SK-N-SH (cell line): Measurements from ENCODE around the gene ASB3. TPM values are rescaled to one million over a fixed set of nuclear protein-coding genes. Genes with fewer than 3 reads are reported as not detected.

Experiments used
- CTCF ChIA-PET: fragments of 300-600, 350-600 bp; formaldehyde crosslinking; extraction: SDS; loops from one replicate; lab custom pipeline; 2021; lab: Yijun Ruan, JAX
- POLR2A ChIA-PET: fragments of 350-600 bp; sonication (Branson Sonifier 250); formaldehyde crosslinking; extraction: SDS; loops from one replicate; lab custom pipeline; 2020; ENCODE audit warnings: antibody characterized with exemption, inconsistent platforms; lab: Yijun Ruan, JAX
- DNase-seq: peaks from one replicate; pipeline ENCODE4 v3.0.0; 2012
- H2AFZ ChIP-seq: fragments of 200-600 bp; sonication (generic); 2 replicates; pipeline ENCODE4 v1.8.1; 2016; ENCODE audit warnings: antibody characterized with exemption, mild to moderate bottlenecking, low read depth
- H3F3A ChIP-seq: fragments of 200-600 bp; sonication (generic); replicated peaks from 2 replicates; pipeline ENCODE3; 2016; ENCODE audit warnings: antibody characterized with exemption, mild to moderate bottlenecking; ENCODE audit not compliant: insufficient read depth
- H3K27ac ChIP-seq, 2 experiments: fragments of 200-500 bp in 1 of 2; fragments of 200-600 bp in 1 of 2; sonication (Bioruptor generic) in 1 of 2; sonication (generic), shearing (Covaris generic) in 1 of 2; 2 replicates each; pipeline versions ENCODE4 v1.5.1 to v1.6.1; 2014 to 2016; ENCODE audit warnings: low read depth in 2 of 2, inconsistent platforms in 1 of 2, low read length in 1 of 2, mild to moderate bottlenecking in 1 of 2, mixed read lengths in 1 of 2
- H3K27me3 ChIP-seq: fragments of 200-600 bp; sonication (generic), shearing (Covaris generic); 2 replicates; pipeline ENCODE4 v1.6.1; 2016; ENCODE audit warnings: mixed run types; ENCODE audit not compliant: insufficient read depth
- H3K36me3 ChIP-seq, 2 experiments: fragments of 200-500 bp in 1 of 2; fragments of 200-600 bp in 1 of 2; sonication (Bioruptor generic) in 1 of 2; sonication (generic) in 1 of 2; replicated peaks in 1 of 2; 2 replicates each; pipeline versions ENCODE3 to v1.5.1; 2014 to 2016; ENCODE audit warnings: low read length in 1 of 2, mild to moderate bottlenecking in 1 of 2; ENCODE audit not compliant: insufficient read depth in 2 of 2, control insufficient read depth in 1 of 2
- H3K4me1 ChIP-seq, 2 experiments: fragments of 200-500 bp in 1 of 2; fragments of 200-600 bp in 1 of 2; sonication (Bioruptor generic) in 1 of 2; sonication (generic), shearing (Covaris generic) in 1 of 2; 2 replicates each; pipeline versions ENCODE4 v1.5.1 to v1.6.1; 2014 to 2016; ENCODE audit warnings: low read depth in 1 of 2, low read length in 1 of 2, mixed run types in 1 of 2; ENCODE audit not compliant: insufficient read depth in 2 of 2, control insufficient read depth in 1 of 2
- H3K4me2 ChIP-seq: fragments of 200-600 bp; sonication (generic), shearing (Covaris generic); 2 replicates; pipeline ENCODE4 v1.6.1; 2017; ENCODE audit warnings: mixed run types
- H3K4me3 ChIP-seq, 2 experiments: fragments of 200-500 bp in 1 of 2; fragments of 200-600 bp in 1 of 2; sonication (Bioruptor generic) in 1 of 2; sonication (generic), shearing (Covaris generic) in 1 of 2; 2 replicates each; pipeline versions ENCODE4 v1.5.1 to v1.8.1; 2014 to 2016; ENCODE audit warnings: low read depth in 2 of 2, inconsistent platforms in 1 of 2, low read length in 1 of 2, mild to moderate bottlenecking in 1 of 2, mixed read lengths in 1 of 2, moderate library complexity in 1 of 2
- H3K79me2 ChIP-seq: fragments of 200-600 bp; sonication (generic); 2 replicates; pipeline ENCODE4 v1.8.1; 2017; ENCODE audit warnings: mild to moderate bottlenecking; ENCODE audit not compliant: insufficient read depth
- H3K9ac ChIP-seq: fragments of 200-600 bp; sonication (generic); 2 replicates; pipeline ENCODE4 v1.6.1; 2017; ENCODE audit warnings: mixed run types
- H3K9me2 ChIP-seq: fragments of 200-600 bp; sonication (generic); 2 replicates; pipeline ENCODE4 v1.6.1; 2017; ENCODE audit warnings: mixed run types
- H3K9me3 ChIP-seq: fragments of 200-600 bp; sonication (generic); 2 replicates; pipeline ENCODE4 v1.6.1; 2017; ENCODE audit warnings: mixed run types, mild to moderate bottlenecking, moderate library complexity
- H4K20me1 ChIP-seq: fragments of 200-600 bp; sonication (generic); 2 replicates; pipeline ENCODE4 v1.6.1; 2017; ENCODE audit warnings: mild to moderate bottlenecking, mixed run types; ENCODE audit not compliant: insufficient read depth
- ELF1 ChIP-seq: IDR thresholded peaks from 2 replicates; pipeline ENCODE4 v1.4.0; 2012
- EZH2phosphoT487 ChIP-seq: fragments of 200-600 bp; sonication (generic); IDR thresholded peaks from 2 replicates; pipeline ENCODE4 v1.6.1; 2017; ENCODE audit warnings: low read depth, mixed run types, mild to moderate bottlenecking, antibody characterized with exemption, moderate library complexity, borderline replicate concordance
- FOSL2 ChIP-seq: IDR thresholded peaks from 2 replicates; pipeline ENCODE4 v1.4.0; 2012; ENCODE audit warnings: low read depth, mild to moderate bottlenecking, moderate library complexity, borderline replicate concordance
- FOXM1 ChIP-seq: IDR thresholded peaks from 2 replicates; pipeline ENCODE4 v1.4.0; 2012; ENCODE audit warnings: low read depth, mild to moderate bottlenecking
- GATA2 ChIP-seq: sonication (generic); formaldehyde crosslinking; IDR thresholded peaks from 2 replicates; pipeline ENCODE4 v1.5.0; 2020; ENCODE audit warnings: mild to moderate bottlenecking, missing genetic modification reagents
- JUND ChIP-seq: IDR thresholded peaks from 2 replicates; pipeline ENCODE4 v1.4.0; 2012
- MXI1 ChIP-seq: IDR thresholded peaks from 2 replicates; pipeline ENCODE4 v1.6.1; 2012; ENCODE audit warnings: mild to moderate bottlenecking, low read depth, low read length, improper control_type of control experiment
- NFIC ChIP-seq: IDR thresholded peaks from 2 replicates; pipeline ENCODE4 v1.4.0; 2012; ENCODE audit warnings: borderline replicate concordance
- NRF1 ChIP-seq: IDR thresholded peaks from 2 replicates; pipeline ENCODE4 v1.6.1; 2012; ENCODE audit warnings: low read depth, mild to moderate bottlenecking, low read length
- RAD21 ChIP-seq: IDR thresholded peaks from 2 replicates; pipeline ENCODE4 v1.6.1; 2012; ENCODE audit warnings: mild to moderate bottlenecking, low read length
- RCOR1 ChIP-seq: fragments of 150-350 bp; IDR thresholded peaks from 2 replicates; pipeline ENCODE4 v1.6.1; 2017; ENCODE audit warnings: antibody characterized with exemption, low read length
- REST ChIP-seq: IDR thresholded peaks from 2 replicates; pipeline ENCODE4 v1.6.1; 2012; ENCODE audit warnings: mild to moderate bottlenecking, low read depth, low read length, moderate library complexity
- RXRA ChIP-seq: IDR thresholded peaks from 2 replicates; pipeline ENCODE4 v1.4.0; 2012; ENCODE audit warnings: low read depth, mild to moderate bottlenecking, borderline replicate concordance
- SIN3A ChIP-seq: IDR thresholded peaks from 2 replicates; pipeline ENCODE4 v1.6.1; 2012; ENCODE audit warnings: low read depth, mild to moderate bottlenecking, low read length, moderate library complexity, borderline replicate concordance
- SMC3 ChIP-seq: IDR thresholded peaks from 2 replicates; pipeline ENCODE4 v1.6.1; 2012; ENCODE audit warnings: low read depth, low read length, improper control_type of control experiment
- TCF12 ChIP-seq: IDR thresholded peaks from 2 replicates; pipeline ENCODE4 v1.4.0; 2012
- USF2 ChIP-seq: fragments of 150-350 bp; IDR thresholded peaks from 2 replicates; pipeline ENCODE4 v1.6.1; 2017; ENCODE audit warnings: antibody characterized with exemption, low read length, low read depth, borderline replicate concordance
- YY1 ChIP-seq: IDR thresholded peaks from 2 replicates; pipeline ENCODE4 v1.4.0; 2012; ENCODE audit warnings: low read depth, mild to moderate bottlenecking
- WGBS: methylation state at CpG from one replicate; pipeline ENCODE4 v1.1.6; 2017; ENCODE audit warnings: low lambda C conversion rate; 5-methylcytosine and 5-hydroxymethylcytosine counted together
- polyA plus RNA-seq, 3 experiments: library from polyadenylated mRNA; depleted of rRNA; stranded (reverse); fragments of >200 nt; gene quantifications; 2 replicates each; pipeline ENCODE4 v1.2.3, GENCODE V29; 2012
- TF ChIP-seq, protein P1 (sequence below): IDR thresholded peaks from 2 replicates; pipeline ENCODE4 v1.4.0; 2012; ENCODE audit warnings: low read depth
- TF ChIP-seq, protein P2 (sequence below): IDR thresholded peaks from 2 replicates; pipeline ENCODE4; 2012

ASB3 gene
- polyA plus RNA-seq, 1 of the 3 experiments (the other 2 are of a cell fraction): 16.2 TPM

DNA sequence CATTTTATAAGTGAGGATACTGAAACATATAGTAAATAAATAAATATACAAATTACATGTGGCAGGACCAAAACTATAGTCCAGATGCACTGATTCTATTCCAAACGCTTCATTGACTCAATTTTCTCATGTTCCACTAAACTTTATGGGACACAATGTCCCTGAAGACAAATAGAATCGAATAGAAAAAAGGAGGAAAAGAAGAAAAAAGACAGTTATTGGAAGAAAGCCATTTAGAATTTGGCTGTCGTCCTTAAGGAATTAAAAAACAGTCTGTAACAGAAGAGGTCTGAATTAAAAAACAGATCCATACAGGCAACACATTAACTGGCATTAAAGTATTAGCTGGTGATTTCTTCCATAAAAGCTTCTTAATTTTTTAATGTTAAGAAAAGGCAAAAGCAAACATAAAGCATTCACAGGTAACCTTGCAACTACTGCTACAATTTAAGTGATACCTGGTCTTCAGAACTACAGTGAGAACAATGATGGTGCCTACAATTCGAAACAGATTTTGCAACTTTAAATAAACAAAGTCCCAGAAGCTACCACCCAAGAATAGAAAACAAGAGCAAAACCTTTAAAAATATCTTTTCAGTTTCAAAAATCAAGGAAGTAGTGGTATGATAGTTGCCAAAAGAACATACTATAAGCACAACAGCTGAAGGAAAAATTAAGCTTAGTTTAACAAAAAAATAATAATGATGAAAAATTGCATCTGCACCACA, 36.5 kb downstream of the ASB3 start:
- Histone ChIP-seq H3K27ac (no peak overlapping the region), H3K4me2 (no peak overlapping the region)
- POLR2A ChIA-PET: no interaction called here
- TF ChIP-seq FOSL2 (no peak), SIN3A (no peak), SMC3 (no peak), YY1 (no peak), ELF1 (no peak), NFIC (no peak), REST (no peak), FOXM1 (no peak), MXI1 (no peak), RCOR1 (no peak), EZH2phosphoT487 (no peak), GATA2 (no peak), RAD21 (no peak), JUND (no peak), USF2 (no peak), TCF12 (no peak), NRF1 (no peak), RXRA (no peak)
- TF ChIP-seq, protein P1, sequence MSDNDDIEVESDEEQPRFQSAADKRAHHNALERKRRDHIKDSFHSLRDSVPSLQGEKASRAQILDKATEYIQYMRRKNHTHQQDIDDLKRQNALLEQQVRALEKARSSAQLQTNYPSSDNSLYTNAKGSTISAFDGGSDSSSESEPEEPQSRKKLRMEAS: no peak
- TF ChIP-seq, protein P2, sequence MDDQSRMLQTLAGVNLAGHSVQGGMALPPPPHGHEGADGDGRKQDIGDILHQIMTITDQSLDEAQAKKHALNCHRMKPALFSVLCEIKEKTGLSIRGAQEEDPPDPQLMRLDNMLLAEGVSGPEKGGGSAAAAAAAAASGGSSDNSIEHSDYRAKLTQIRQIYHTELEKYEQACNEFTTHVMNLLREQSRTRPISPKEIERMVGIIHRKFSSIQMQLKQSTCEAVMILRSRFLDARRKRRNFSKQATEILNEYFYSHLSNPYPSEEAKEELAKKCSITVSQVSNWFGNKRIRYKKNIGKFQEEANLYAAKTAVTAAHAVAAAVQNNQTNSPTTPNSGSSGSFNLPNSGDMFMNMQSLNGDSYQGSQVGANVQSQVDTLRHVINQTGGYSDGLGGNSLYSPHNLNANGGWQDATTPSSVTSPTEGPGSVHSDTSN: no peak
- TF ChIP-seq, all 33 proteins: peak for 0
- Histone ChIP-seq H2AFZ (no peak overlapping the region; the same call in 1 of the 2 replicates), H3K36me3 (peaks cover 17 to 27% of the 10 kb centered on the region in 2 experiments), H3K4me1 (peaks cover 0 to 5% of the 10 kb centered on the region in 2 experiments; a peak in 1 of 4 replicates), H3K9ac (no peak overlapping the region), H4K20me1 (no peaks in the 10 kb centered on the region), H3K4me3 (no peak overlapping the region), H3K9me3 (no peaks in the 10 kb centered on the region), H3K79me2 (peaks cover 2% of the 10 kb centered on the region; the same call in 1 of the 2 replicates), H3K9me2 (no peaks in the 10 kb centered on the region), H3F3A (peaks cover 12% of the 10 kb centered on the region), H3K27me3 (no peaks in the 10 kb centered on the region)
- WGBS: 89% methylated on average over 4 of the region's 4 CpGs
- DNase-seq: no peak
- CTCF ChIA-PET: interaction anchor here (0.8 kb wide), 1 partner anchor 34 kb away, joined by 3 read pairs; no protein-coding TSS in a partner anchor
